Duodenal mucosa (tissue), 2 donors: ENCODE results near the gene MGAT3.
A peak's percentile ranks its signal among the peaks of the same experiment; 100 is the strongest.

Experiments used
- H3K27ac ChIP-seq: one replicate; pipeline ENCODE4 v1.7.0; 2013; ENCODE audit warnings: low read depth, low read length
- H3K27me3 ChIP-seq, 2 donors: one replicate each; pipeline ENCODE4 v1.7.0; 2013; ENCODE audit warnings: low read length in 2 of 2, control low read depth in 1 of 2; ENCODE audit not compliant: insufficient read depth in 2 of 2, control insufficient read depth in 1 of 2
- H3K36me3 ChIP-seq, 2 donors: one replicate each; pipeline ENCODE4 v1.7.0; 2013; ENCODE audit warnings: low read length in 2 of 2, control low read depth in 1 of 2; ENCODE audit not compliant: insufficient read depth in 2 of 2, control insufficient read depth in 1 of 2
- H3K4me1 ChIP-seq, 2 donors: one replicate each; pipeline ENCODE4 v1.7.0; 2013; ENCODE audit warnings: low read length in 2 of 2, control low read depth in 1 of 2; ENCODE audit not compliant: insufficient read depth in 2 of 2, control insufficient read depth in 1 of 2
- H3K4me3 ChIP-seq, 2 donors: one replicate each; pipeline ENCODE4 v1.7.0; 2013; ENCODE audit warnings: low read length in 2 of 2, low read depth in 1 of 2
- H3K9ac ChIP-seq, 2 donors: one replicate each; pipeline ENCODE4 v1.7.0; 2013; ENCODE audit warnings: low read length in 2 of 2, low read depth in 1 of 2
- H3K9me3 ChIP-seq, 2 donors: one replicate each; pipeline ENCODE4 v1.7.0; 2013; ENCODE audit warnings: low read length in 2 of 2, control low read depth in 1 of 2; ENCODE audit not compliant: control insufficient read depth in 1 of 2

The MGAT3 gene

DNA sequence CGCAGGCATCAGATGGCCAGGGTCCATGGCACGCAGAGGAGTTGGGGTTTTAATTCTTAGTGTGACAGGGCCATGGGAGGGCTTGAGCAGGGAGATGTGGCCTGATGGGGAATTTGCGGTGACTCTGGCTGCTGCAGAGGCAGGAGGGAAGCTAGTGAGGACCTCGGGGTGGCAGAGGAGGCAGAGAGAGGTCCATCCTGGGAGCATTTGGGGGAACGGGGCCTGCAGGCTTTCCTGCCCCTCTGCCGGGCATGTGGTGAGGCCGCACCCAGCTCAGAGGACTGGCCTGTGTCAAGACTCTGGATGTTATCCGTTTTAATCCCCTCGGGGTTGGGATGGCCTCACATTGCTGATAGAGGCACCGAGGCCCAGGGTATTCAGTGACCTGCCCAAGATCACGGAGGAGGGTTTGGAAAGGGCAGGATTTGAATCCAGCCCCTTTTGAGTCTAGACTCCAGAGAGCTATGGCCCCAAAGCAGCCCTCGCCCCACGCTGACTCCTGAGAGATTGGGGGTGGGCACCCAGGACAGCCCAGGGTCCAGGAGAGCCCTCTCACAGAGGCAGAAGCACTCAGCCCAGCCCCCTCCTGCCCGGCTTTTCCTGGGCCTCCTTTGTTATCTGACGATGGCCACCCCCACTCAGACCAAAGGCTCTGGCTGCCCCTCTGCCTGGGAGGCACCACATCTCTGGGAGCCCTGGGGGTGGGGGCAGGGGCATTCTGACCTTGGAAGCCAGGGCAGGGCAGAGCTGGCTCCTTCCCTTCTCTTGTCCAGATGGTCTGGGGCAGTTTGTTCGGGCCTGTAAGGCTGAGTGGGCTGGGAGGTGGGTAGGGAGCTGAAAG, 13.9 kb downstream of the MGAT3 start:
- H3K27ac ChIP-seq = peak overlapping the region; percentile 89
- H3K4me1 ChIP-seq = peaks cover 92 to 94% of the 10 kb centered on the region in 2 donors
- peak overlapping the region; percentile 65 to 67 for H3K4me3 ChIP-seq
- no peaks in the 10 kb centered on the region for H3K9me3 ChIP-seq
- H3K36me3 ChIP-seq = no peaks in the 10 kb centered on the region
- H3K27me3 ChIP-seq = no peaks in the 10 kb centered on the region
- H3K9ac ChIP-seq = peak overlapping the region; percentile 77 to 87

GRCh38 chr22:39471381-39472141, 14.7 kb downstream of the MGAT3 start:
- Histone ChIP-seq H3K4me3 (peak overlapping the region; percentile 67 to 74), H3K36me3 (peaks cover 0 to 4% of the 10 kb centered on the region in 2 donors), H3K27me3 (no peaks in the 10 kb centered on the region), H3K27ac (peak overlapping the region; percentile 93), H3K4me1 (peaks cover 89 to 90% of the 10 kb centered on the region in 2 donors), H3K9ac (peak overlapping the region; percentile 77 to 87), H3K9me3 (no peaks in the 10 kb centered on the region)

DNA sequence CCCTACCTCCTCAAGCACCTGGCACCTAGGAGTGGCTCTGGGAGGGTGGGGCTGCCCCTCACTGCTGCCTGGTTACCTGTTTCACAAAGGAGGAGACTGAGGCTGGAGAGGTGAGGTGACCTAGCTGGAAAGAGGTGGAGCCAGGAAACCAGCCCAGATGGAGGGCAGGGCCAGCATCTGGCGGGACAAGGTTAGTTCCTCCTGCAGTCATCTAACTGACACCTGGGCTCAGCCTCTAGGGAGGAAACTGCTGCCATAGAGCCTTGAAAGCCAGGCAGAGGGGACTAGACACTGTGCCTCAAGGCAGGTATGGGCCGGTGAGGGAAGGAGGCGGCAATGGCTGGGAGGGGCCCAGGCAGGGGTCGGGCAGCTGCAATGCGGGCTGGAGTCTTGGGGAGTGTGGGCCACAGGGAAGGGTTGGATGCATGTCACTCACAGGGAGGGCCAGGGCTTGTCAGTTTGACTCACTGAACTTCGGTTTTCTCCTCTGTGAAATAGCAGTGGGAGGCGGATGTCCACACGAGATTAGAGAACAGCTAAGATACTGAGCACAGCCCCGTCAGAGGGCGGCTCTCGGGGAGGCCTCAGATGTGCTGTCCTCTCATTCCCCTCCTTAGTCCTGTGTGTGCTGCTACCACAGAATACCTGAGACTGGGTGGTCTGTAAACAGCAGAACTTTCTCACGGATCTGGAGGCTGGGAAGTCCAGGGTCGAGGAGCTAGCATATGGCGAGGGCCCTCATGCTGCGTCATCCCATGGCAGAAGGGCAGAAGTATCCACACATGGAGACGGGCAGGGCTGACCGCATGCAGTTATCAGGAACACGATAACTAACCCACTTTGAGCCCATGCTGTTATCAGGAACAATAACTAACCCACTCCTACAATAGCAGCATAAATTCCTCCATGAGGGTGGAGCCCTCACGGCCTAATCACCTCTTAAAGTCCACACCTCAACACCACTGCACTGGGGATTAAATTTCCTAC, 16.1 kb downstream of the MGAT3 start:
- peaks cover 5 to 17% of the 10 kb centered on the region in 2 donors for H3K36me3 ChIP-seq
- peaks cover 77 to 79% of the 10 kb centered on the region in 2 donors for H3K4me1 ChIP-seq
- peak overlapping the region; percentile 71 to 87 for H3K9ac ChIP-seq
- H3K27me3 ChIP-seq = no peaks in the 10 kb centered on the region
- H3K9me3 ChIP-seq = no peaks in the 10 kb centered on the region
- peak overlapping the region; percentile 62 to 74 for H3K4me3 ChIP-seq
- peak overlapping the region; percentile 93 for H3K27ac ChIP-seq

GRCh38 chr22:39473851-39474250, 17.0 kb downstream of the MGAT3 start:
- H3K4me1 ChIP-seq = peaks cover 67 to 70% of the 10 kb centered on the region in 2 donors

GRCh38 chr22:39474351-39475111, 17.7 kb downstream of the MGAT3 start:
- H3K4me3 ChIP-seq = peak overlapping the region; percentile 62 to 74
- peaks cover 60 to 66% of the 10 kb centered on the region in 2 donors for H3K4me1 ChIP-seq

More at GRCh38 chr22:39473851-39474250, 17.0 kb downstream of the MGAT3 start:
- Histone ChIP-seq H3K36me3 (peaks cover 9 to 27% of the 10 kb centered on the region in 2 donors), H3K9me3 (no peaks in the 10 kb centered on the region), H3K4me3 (peak overlapping the region; percentile 62 to 74), H3K27me3 (no peaks in the 10 kb centered on the region), H3K27ac (peak overlapping the region; percentile 93), H3K9ac (peak overlapping the region; percentile 71 to 87)

GRCh38 chr22:39475337-39475736, 18.5 kb downstream of the MGAT3 start:
- Histone ChIP-seq H3K9ac (no peak overlapping the region), H3K27ac (no peak overlapping the region)

More at GRCh38 chr22:39474351-39475111, 17.7 kb downstream of the MGAT3 start:
- H3K27me3 ChIP-seq = no peaks in the 10 kb centered on the region
- H3K9ac ChIP-seq = peak overlapping the region; percentile 71 to 87
- H3K36me3 ChIP-seq = peaks cover 9 to 27% of the 10 kb centered on the region in 2 donors
- H3K9me3 ChIP-seq = no peaks in the 10 kb centered on the region
- H3K27ac ChIP-seq = peak overlapping the region; percentile 93

GRCh38 chr22:39475902-39476301, 19.1 kb downstream of the MGAT3 start:
- Histone ChIP-seq H3K4me1 (peaks cover 47 to 53% of the 10 kb centered on the region in 2 donors), H3K9me3 (no peaks in the 10 kb centered on the region), H3K36me3 (peaks cover 12 to 32% of the 10 kb centered on the region in 2 donors), H3K9ac (no peak overlapping the region), H3K27ac (no peak overlapping the region), H3K27me3 (no peaks in the 10 kb centered on the region), H3K4me3 (no peak overlapping the region)

More at GRCh38 chr22:39475337-39475736, 18.5 kb downstream of the MGAT3 start:
- Histone ChIP-seq H3K27me3 (no peaks in the 10 kb centered on the region), H3K9me3 (no peaks in the 10 kb centered on the region), H3K36me3 (peaks cover 12 to 28% of the 10 kb centered on the region in 2 donors), H3K4me3 (peak overlapping the region in 1 of 2 donors; percentile 74), H3K4me1 (peaks cover 52 to 58% of the 10 kb centered on the region in 2 donors)

DNA sequence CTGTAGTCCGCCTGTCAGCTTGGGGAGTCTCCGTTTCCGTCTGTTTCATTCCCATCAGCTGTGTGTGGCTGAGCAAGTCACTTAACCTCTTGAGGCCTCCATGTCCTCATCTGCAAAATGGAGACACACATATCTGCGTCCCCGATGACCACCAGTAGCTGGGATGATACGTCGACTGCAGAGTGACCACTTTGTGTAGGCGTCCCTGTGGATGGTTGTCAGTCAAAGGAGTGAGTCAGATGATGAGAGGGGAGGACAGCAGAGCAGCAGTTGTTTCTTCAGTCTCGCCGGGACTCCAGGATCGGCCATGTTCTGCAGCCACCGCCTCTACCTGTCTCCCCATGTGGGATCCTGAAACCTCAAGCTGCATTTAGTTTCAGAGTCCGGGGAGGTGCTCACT, 19.9 kb downstream of the MGAT3 start:
- H3K27ac ChIP-seq = no peak overlapping the region
- H3K9ac ChIP-seq = no peak overlapping the region
- H3K36me3 ChIP-seq = peaks cover 12 to 32% of the 10 kb centered on the region in 2 donors
- H3K4me1 ChIP-seq = peaks cover 40 to 45% of the 10 kb centered on the region in 2 donors
- no peak overlapping the region for H3K4me3 ChIP-seq
- H3K27me3 ChIP-seq = no peaks in the 10 kb centered on the region
- no peaks in the 10 kb centered on the region for H3K9me3 ChIP-seq

DNA sequence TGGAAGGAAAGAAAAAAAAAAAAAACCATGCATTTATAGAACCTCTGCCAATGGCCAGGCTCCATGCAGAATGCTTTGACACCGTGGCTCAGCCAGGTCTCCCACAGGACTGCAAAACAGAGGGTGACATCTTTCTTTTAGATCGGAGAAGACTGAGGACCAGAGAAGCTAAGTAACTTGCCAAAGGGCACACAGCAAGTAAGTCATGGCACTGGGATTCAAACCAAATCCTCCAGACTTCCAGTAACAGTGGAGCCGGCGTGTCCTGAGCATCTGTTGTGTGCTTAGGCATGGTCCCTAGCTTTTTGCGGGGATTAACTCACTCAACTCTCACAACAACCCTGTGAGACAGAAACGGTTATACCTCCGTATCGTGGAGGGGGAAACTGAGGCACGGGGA, 20.7 kb downstream of the MGAT3 start:
- Histone ChIP-seq H3K4me1 (peaks cover 31 to 37% of the 10 kb centered on the region in 2 donors), H3K36me3 (peaks cover 12 to 32% of the 10 kb centered on the region in 2 donors), H3K27me3 (no peaks in the 10 kb centered on the region), H3K9me3 (no peaks in the 10 kb centered on the region), H3K9ac (no peak overlapping the region), H3K4me3 (no peak overlapping the region), H3K27ac (no peak overlapping the region)
